Measurements from ENCODE around the gene SLITRK2. TPM values are rescaled to one million over a fixed set of nuclear protein-coding genes. Genes with fewer than 3 reads are reported as not detected.

Gene SLITRK2
- total and polyA plus RNA-seq, 9 donors = 0.05 to 1.7 (median 0.24) TPM

DNA sequence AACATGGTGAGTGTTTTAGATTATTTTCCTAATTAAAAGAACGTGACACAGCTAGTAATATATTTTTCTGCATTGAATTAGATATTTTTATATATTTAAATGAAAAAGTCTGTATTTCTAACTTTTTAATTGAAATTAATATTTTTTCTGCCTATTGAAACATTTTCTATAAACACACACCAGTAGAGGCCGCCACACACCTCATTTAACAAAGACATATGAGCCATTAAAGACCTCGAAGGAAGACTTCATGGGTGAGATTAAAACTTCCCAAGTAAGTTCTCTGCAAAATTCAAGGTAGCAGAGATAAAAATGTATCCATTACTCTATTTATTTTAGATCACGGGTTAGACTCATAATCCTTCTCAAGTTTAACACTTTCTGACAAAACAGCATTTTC is 8.3 kb downstream of the SLITRK2 start:
- no peaks in the 10 kb centered on the region for H3K9me3 ChIP-seq
- H3K4me1 ChIP-seq (ENCODE audit: insufficient read depth) = no peaks in the 10 kb centered on the region
- H3K36me3 ChIP-seq = no peaks in the 10 kb centered on the region
- 4 to 8% (median 5%) methylated on average over 4 of the region's 4 CpGs for WGBS, 3 donors
- TF ChIP-seq EP300 (IDR thresholded peaks at IDR 0.05) = no peak
- no peak for TF ChIP-seq CTCF (IDR thresholded peaks at IDR 0.05)
- TF ChIP-seq POLR2A (IDR thresholded peaks at IDR 0.05) = no peak
- no peak overlapping the region for H3K4me3 ChIP-seq
- H3K27me3 ChIP-seq = no peaks in the 10 kb centered on the region
- intact Hi-C loops (cut with DNase I) = no loop called here
- DNase-seq = no peak
- no peak overlapping the region for H3K27ac ChIP-seq

- H3K27ac ChIP-seq = no peak overlapping the region
- H3K9me3 ChIP-seq = no peaks in the 10 kb centered on the region
- no peak for DNase-seq
- H3K4me1 ChIP-seq (ENCODE audit: insufficient read depth) = no peaks in the 10 kb centered on the region
- WGBS, 3 donors = 52 to 62% (median 59%) methylated on average over 4 of the region's 4 CpGs
- no peak for TF ChIP-seq POLR2A (IDR thresholded peaks at IDR 0.05)
- no peak for TF ChIP-seq CTCF (IDR thresholded peaks at IDR 0.05)
- no peak for TF ChIP-seq EP300 (IDR thresholded peaks at IDR 0.05)
- intact Hi-C loops (cut with DNase I) = no loop called here
- no peaks in the 10 kb centered on the region for H3K27me3 ChIP-seq
- H3K36me3 ChIP-seq = no peaks in the 10 kb centered on the region
- no peak overlapping the region for H3K4me3 ChIP-seq
These were observed 8.8 kb downstream of the SLITRK2 start for GRCh38 chrX:145826466-145826865.

GRCh38 chrX:145832796-145833195 is 15.2 kb downstream of the SLITRK2 start:
- H3K27ac ChIP-seq = no peak overlapping the region
- no peak for DNase-seq
- intact Hi-C loops (cut with DNase I) = no loop called here
- 50 to 54% (median 54%) methylated on average over 5 of the region's 5 CpGs for WGBS, 3 donors
- no peak for TF ChIP-seq POLR2A (IDR thresholded peaks at IDR 0.05)
- no peak for TF ChIP-seq CTCF (IDR thresholded peaks at IDR 0.05)
- no peak for TF ChIP-seq EP300 (IDR thresholded peaks at IDR 0.05)
- H3K36me3 ChIP-seq = no peaks in the 10 kb centered on the region
- no peak overlapping the region for H3K4me3 ChIP-seq
- no peaks in the 10 kb centered on the region for H3K27me3 ChIP-seq
- no peaks in the 10 kb centered on the region for H3K9me3 ChIP-seq
- no peaks in the 10 kb centered on the region for H3K4me1 ChIP-seq (ENCODE audit: insufficient read depth)

DNA sequence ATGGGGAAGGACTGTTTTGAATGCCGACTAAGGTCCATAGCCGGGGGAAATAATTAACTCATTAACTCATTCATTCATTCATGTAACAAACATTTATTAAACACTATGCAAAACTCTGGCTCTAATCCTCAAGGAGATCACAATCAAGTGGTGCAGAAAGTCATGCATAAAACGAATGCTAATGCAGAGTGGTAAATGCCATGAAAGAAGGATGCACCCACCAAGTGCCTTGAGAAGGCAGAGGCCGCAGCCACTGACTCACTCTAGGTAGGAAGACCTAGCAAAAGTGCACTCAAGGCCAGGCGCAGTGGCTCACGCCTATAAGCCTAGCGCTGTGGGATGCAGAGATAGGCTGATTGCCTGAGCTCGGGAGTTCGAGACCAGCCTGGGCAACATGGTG is 22.9 kb downstream of the SLITRK2 start:
- WGBS, 3 donors = 77 to 80% (median 79%) methylated on average over 9 of the region's 9 CpGs
- no peak overlapping the region for H3K27ac ChIP-seq
- TF ChIP-seq CTCF (IDR thresholded peaks at IDR 0.05) = no peak
- TF ChIP-seq EP300 (IDR thresholded peaks at IDR 0.05) = no peak
- no peak for TF ChIP-seq POLR2A (IDR thresholded peaks at IDR 0.05)
- H3K27me3 ChIP-seq = no peaks in the 10 kb centered on the region
- no peaks in the 10 kb centered on the region for H3K36me3 ChIP-seq
- no peak for DNase-seq
- intact Hi-C loops (cut with DNase I) = no loop called here
- no peak overlapping the region for H3K4me3 ChIP-seq
- no peaks in the 10 kb centered on the region for H3K4me1 ChIP-seq (ENCODE audit: insufficient read depth)
- no peaks in the 10 kb centered on the region for H3K9me3 ChIP-seq
